NK-92 (cell line): ENCODE results near the gene VDR.

Experiments used
- DNase-seq: peaks from one replicate; lab custom pipeline; 2025; ENCODE audit not compliant: unreplicated experiment; lab: John Stamatoyannopoulos, UW

VDR gene

GRCh38 chr12:47833591-47834012 is 71.2 kb downstream of the VDR start:
- DNase-seq, result no peak

- no peak for DNase-seq
Measured at GRCh38 chr12:47832263-47832933, 72.4 kb downstream of the VDR start.

- DNase-seq, result no peak
Measured at GRCh38 chr12:47829584-47829983, 75.2 kb downstream of the VDR start.

GRCh38 chr12:47828976-47829482 is 75.8 kb downstream of the VDR start:
- DNase-seq, result no peak

- DNase-seq, result no peak
Measured at GRCh38 chr12:47828008-47828975, 76.5 kb downstream of the VDR start.

- no peak for DNase-seq
Measured at GRCh38 chr12:47825173-47825639, 79.6 kb downstream of the VDR start.

GRCh38 chr12:47824635-47825034 is 80.2 kb downstream of the VDR start:
- no peak for DNase-seq

GRCh38 chr12:47824198-47824597 is 80.6 kb downstream of the VDR start:
- DNase-seq, result no peak

GRCh38 chr12:47823422-47824086 is 81.2 kb downstream of the VDR start:
- no peak for DNase-seq

GRCh38 chr12:47822863-47823262 is 81.9 kb downstream of the VDR start:
- DNase-seq, result no peak

GRCh38 chr12:47822401-47822800 is 82.4 kb downstream of the VDR start:
- no peak for DNase-seq

GRCh38 chr12:47821346-47821706 is 83.5 kb downstream of the VDR start:
- no peak for DNase-seq

- no peak for DNase-seq
Measured at GRCh38 chr12:47820631-47821345, 84.0 kb downstream of the VDR start.

- DNase-seq, result no peak
Measured at GRCh38 chr12:47819896-47820630, 84.7 kb downstream of the VDR start, which contains the start of gene HDAC7. TSS of gene HDAC7 (minus strand) at chr12:47819903. CDS start at chr12:47819785, 118 bp downstream.

- DNase-seq, result no peak
Measured at GRCh38 chr12:47819138-47819895, 85.5 kb downstream of the VDR start.

- no peak for DNase-seq
Measured at GRCh38 chr12:47818467-47819137, 86.2 kb downstream of the VDR start.

GRCh38 chr12:47818007-47818376 is 86.8 kb downstream of the VDR start:
- DNase-seq, result no peak

- no peak for DNase-seq
Measured at GRCh38 chr12:47817272-47818006, 87.4 kb downstream of the VDR start.
